ENCODE measurements around the gene SLC1A7.
A peak's percentile ranks its signal among the peaks of the same experiment; 100 is the strongest.

SLC1A7 gene

GRCh38 chr1:53089478-53090226 is 52.8 kb downstream of the SLC1A7 start:
- DNase-seq, result no peak

GRCh38 chr1:53088616-53089300 is 53.7 kb downstream of the SLC1A7 start:
- no peak for DNase-seq

- DNase-seq, result no peak
Observed at GRCh38 chr1:53087332-53088285, 54.8 kb downstream of the SLC1A7 start.

GRCh38 chr1:53086491-53087070 is 55.9 kb downstream of the SLC1A7 start:
- DNase-seq, result peak; percentile 37

GRCh38 chr1:53085405-53085804 is 57.0 kb downstream of the SLC1A7 start:
- DNase-seq, result no peak

GRCh38 chr1:53084589-53084971 is 57.9 kb downstream of the SLC1A7 start:
- DNase-seq, result no peak

- no peak for DNase-seq
Observed at GRCh38 chr1:53083636-53084588, 58.5 kb downstream of the SLC1A7 start.

GRCh38 chr1:53082826-53083455 is 59.5 kb downstream of the SLC1A7 start:
- no peak for DNase-seq

- DNase-seq, result no peak
Observed at GRCh38 chr1:53081384-53082066, 60.9 kb downstream of the SLC1A7 start.

- DNase-seq, result no peak
Observed at GRCh38 chr1:53080769-53081168, 61.7 kb downstream of the SLC1A7 start.

- DNase-seq, result no peak
Observed at GRCh38 chr1:53080041-53080440, 62.4 kb downstream of the SLC1A7 start.

- DNase-seq, result no peak
Observed at GRCh38 chr1:53079251-53079650, 63.2 kb downstream of the SLC1A7 start.

GRCh38 chr1:53078333-53079101 is 63.9 kb downstream of the SLC1A7 start:
- no peak for DNase-seq

GRCh38 chr1:53077599-53077965 is 64.9 kb downstream of the SLC1A7 start:
- no peak for DNase-seq

- DNase-seq, result no peak
Observed at GRCh38 chr1:53076721-53077598, 65.5 kb downstream of the SLC1A7 start.

GRCh38 chr1:53076165-53076564 is 66.3 kb downstream of the SLC1A7 start:
- no peak for DNase-seq

GRCh38 chr1:53075761-53076163 is 66.7 kb downstream of the SLC1A7 start:
- no peak for DNase-seq

- DNase-seq, result no peak
Observed at GRCh38 chr1:53075206-53075605, 67.2 kb downstream of the SLC1A7 start.
